Natural killer cell (primary cell): Measurements from ENCODE around the gene JSRP1. TPM values are rescaled to one million over a fixed set of nuclear protein-coding genes. Genes with fewer than 3 reads are reported as not detected.
A peak's percentile ranks its signal among the peaks of the same experiment; 100 is the strongest.

Experiments
- ATAC-seq, 3 donors: fragments of 150-1000 bp in 2 of 3; fragments of 200-7000 bp in 1 of 3; cut with Tn5 transposase; 1 replicate in 1 of 3; 2 replicates in 2 of 3; pipeline ENCODE4 v1.10.0; 2021; ENCODE audit warnings: mild to moderate bottlenecking in 2 of 3, moderate library complexity in 2 of 3
- DNase-seq, 2 donors: peaks; one replicate each; pipeline versions ENCODE4 v3.0.0 to v3.0.0-alpha.2; 2013 to 2021; ENCODE audit warnings: mixed read lengths in 1 of 2
- H3K27ac ChIP-seq: one replicate; pipeline ENCODE4 v1.5.1; 2013; ENCODE audit warnings: mild to moderate bottlenecking, low read length
- H3K27me3 ChIP-seq: one replicate; pipeline ENCODE4 v1.6.1; 2013; ENCODE audit warnings: low read length; ENCODE audit not compliant: control insufficient read depth, insufficient read depth
- H3K36me3 ChIP-seq: one replicate; pipeline ENCODE4 v1.6.1; 2013; ENCODE audit warnings: low read length; ENCODE audit not compliant: control insufficient read depth, insufficient read depth
- H3K4me1 ChIP-seq: one replicate; pipeline ENCODE4 v1.6.1; 2013; ENCODE audit warnings: low read length; ENCODE audit not compliant: control insufficient read depth, insufficient read depth
- H3K4me3 ChIP-seq: one replicate; pipeline ENCODE4 v1.5.1; 2013; ENCODE audit warnings: low read length
- H3K9me3 ChIP-seq: one replicate; pipeline ENCODE4 v1.6.1; 2013; ENCODE audit warnings: low read length; ENCODE audit not compliant: control insufficient read depth, insufficient read depth
- H3K27ac Mint-ChIP-seq, 2 donors: one replicate each; pipeline ENCODE4 v1.8.0; 2022; ENCODE audit warnings: mild to moderate bottlenecking in 2 of 2, mixed read lengths in 2 of 2, moderate library complexity in 1 of 2
- H3K27me3 Mint-ChIP-seq, 2 donors: one replicate each; pipeline ENCODE4 v1.8.0; 2022; ENCODE audit warnings: low read depth in 2 of 2, mixed read lengths in 2 of 2
- H3K36me3 Mint-ChIP-seq: one replicate; pipeline ENCODE4 v1.8.0; 2022; ENCODE audit warnings: mixed read lengths
- H3K4me1 Mint-ChIP-seq, 2 donors: one replicate each; pipeline ENCODE4 v1.8.0; 2022; ENCODE audit warnings: mixed read lengths in 2 of 2
- H3K4me3 Mint-ChIP-seq: one replicate; pipeline ENCODE4 v1.8.0; 2022; ENCODE audit warnings: mild to moderate bottlenecking, moderate library complexity, mixed read lengths
- H3K9me3 Mint-ChIP-seq, 2 donors: one replicate each; pipeline ENCODE4 v1.8.0; 2022; ENCODE audit warnings: mixed read lengths in 2 of 2
- WGBS: methylation state at CpG from one replicate; pipeline ENCODE4 v1.1.7; 2013; ENCODE audit warnings: missing lambda C conversion rate; ENCODE audit not compliant: insufficient coverage; 5-methylcytosine and 5-hydroxymethylcytosine counted together
- intact Hi-C: fragments of 100-400 bp; cut with micrococcal nuclease; formaldehyde crosslinking; loops from one replicate; pipeline ENCODE4 v1.14.2; 2022
- total RNA-seq, 4 donors: library from RNA; stranded (reverse); fragments of 120-200 nt in 1 of 4; gene quantifications; one replicate each; pipeline versions ENCODE4 v1.2.3 to v1.2.4, GENCODE V29; 2013 to 2022
- TF ChIP-seq, protein P1 (sequence below): fragments of 200-600 bp; IDR thresholded peaks from one replicate; pipeline ENCODE4 v1.8.0; 2022; ENCODE audit warnings: antibody characterized with exemption

The JSRP1 gene
- total RNA-seq, 3 donors from 2014 or later (not counting 1 experiment from before 2014, with no cell fraction given): 0.82 to 2.0 TPM; not detected in 1

DNA sequence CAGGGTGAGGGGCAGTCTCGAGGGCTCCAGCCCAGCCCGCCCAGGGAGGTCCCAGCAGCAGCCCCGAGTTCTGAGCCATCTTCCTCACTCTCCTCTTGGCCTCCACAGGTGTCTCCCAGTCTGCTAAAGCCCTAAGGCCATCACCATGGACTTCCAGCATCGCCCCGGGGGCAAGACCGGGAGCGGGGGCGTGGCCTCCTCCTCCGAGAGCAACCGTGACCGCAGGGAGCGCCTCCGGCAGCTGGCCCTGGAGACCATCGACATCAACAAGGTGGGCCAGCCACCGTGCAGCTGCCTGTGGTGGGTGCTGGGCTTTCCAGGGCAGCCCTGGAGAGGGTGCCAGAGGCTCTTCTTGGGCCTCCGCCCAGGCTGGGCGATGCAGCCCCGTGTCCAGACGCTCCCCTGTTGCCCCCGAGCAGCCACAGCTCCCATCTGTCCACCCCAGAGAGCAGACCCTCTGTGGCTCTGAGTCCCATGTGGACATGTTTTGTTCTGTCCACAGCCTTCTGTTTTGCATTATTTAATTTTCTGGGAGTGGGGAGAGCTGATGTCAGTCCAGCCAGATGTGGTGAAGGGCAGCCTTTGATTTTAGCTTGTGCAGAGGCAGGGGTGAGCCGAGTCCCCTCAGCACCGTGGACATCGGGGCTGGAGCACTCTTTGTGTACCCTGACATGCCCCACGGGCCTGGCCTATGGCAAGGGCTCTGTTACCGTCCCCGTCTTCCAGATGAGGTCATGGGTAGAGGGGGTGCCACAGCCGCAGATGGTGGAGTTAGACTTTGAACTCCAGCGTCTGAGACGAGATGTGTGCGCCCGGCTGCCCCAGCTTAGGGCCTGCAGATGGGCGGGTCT is 12.7 kb downstream of the JSRP1 start:
- ATAC-seq: no peak
- Histone ChIP-seq H3K4me3 (no peak overlapping the region), H3K4me1 (peaks cover 46% of the 10 kb centered on the region), H3K27ac (no peak overlapping the region), H3K27me3 (no peaks in the 10 kb centered on the region), H3K36me3 (peaks cover 60% of the 10 kb centered on the region), H3K9me3 (no peaks in the 10 kb centered on the region)
- H3K9me3 Mint-ChIP-seq: peaks cover 0 to 3% of the 10 kb centered on the region in 2 donors
- no peak overlapping the region for H3K27ac Mint-ChIP-seq
- DNase-seq: no peak
- WGBS: 93% methylated on average over 32 of the region's 32 CpGs
- intact Hi-C loops: no loop called here
- no peaks in the 10 kb centered on the region for H3K27me3 Mint-ChIP-seq
- TF ChIP-seq, protein P1, sequence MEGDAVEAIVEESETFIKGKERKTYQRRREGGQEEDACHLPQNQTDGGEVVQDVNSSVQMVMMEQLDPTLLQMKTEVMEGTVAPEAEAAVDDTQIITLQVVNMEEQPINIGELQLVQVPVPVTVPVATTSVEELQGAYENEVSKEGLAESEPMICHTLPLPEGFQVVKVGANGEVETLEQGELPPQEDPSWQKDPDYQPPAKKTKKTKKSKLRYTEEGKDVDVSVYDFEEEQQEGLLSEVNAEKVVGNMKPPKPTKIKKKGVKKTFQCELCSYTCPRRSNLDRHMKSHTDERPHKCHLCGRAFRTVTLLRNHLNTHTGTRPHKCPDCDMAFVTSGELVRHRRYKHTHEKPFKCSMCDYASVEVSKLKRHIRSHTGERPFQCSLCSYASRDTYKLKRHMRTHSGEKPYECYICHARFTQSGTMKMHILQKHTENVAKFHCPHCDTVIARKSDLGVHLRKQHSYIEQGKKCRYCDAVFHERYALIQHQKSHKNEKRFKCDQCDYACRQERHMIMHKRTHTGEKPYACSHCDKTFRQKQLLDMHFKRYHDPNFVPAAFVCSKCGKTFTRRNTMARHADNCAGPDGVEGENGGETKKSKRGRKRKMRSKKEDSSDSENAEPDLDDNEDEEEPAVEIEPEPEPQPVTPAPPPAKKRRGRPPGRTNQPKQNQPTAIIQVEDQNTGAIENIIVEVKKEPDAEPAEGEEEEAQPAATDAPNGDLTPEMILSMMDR: no peak
- peaks cover 38 to 39% of the 10 kb centered on the region in 2 donors for H3K4me1 Mint-ChIP-seq
- H3K4me3 Mint-ChIP-seq: no peak overlapping the region
- no peaks in the 10 kb centered on the region for H3K36me3 Mint-ChIP-seq

DNA sequence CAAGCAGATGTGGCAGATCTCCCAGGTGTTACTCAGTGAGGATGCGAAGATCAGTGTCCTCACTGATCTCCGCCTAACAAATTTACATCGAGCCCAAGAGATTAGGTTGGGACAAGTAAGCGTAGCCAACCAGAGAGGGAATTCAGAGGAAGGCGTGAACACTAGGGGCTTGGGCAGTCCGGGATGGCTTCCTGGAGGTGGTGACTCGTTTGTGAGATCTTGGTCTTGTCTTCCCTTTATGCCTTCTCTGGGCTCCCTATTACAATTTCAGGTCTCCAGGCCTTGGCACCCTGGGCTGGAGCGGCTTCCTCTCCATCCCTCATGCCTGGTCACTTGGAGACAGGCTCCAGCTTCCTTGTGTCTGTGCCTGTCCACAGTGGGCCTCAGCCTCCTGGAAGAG is 13.4 kb downstream of the JSRP1 start:
- H3K4me3 Mint-ChIP-seq: no peak overlapping the region
- no peak overlapping the region for H3K27ac ChIP-seq
- 94% methylated on average over 8 of the region's 8 CpGs for WGBS
- H3K27me3 ChIP-seq: no peaks in the 10 kb centered on the region
- intact Hi-C loops: no loop called here
- no peaks in the 10 kb centered on the region for H3K27me3 Mint-ChIP-seq
- peaks cover 56% of the 10 kb centered on the region for H3K36me3 ChIP-seq
- H3K36me3 Mint-ChIP-seq: no peaks in the 10 kb centered on the region
- DNase-seq (no peak), ATAC-seq (no peak)
- peaks cover 0 to 3% of the 10 kb centered on the region in 2 donors for H3K9me3 Mint-ChIP-seq
- peaks cover 45 to 46% of the 10 kb centered on the region in 2 donors for H3K4me1 Mint-ChIP-seq
- H3K4me1 ChIP-seq: peaks cover 52% of the 10 kb centered on the region
- H3K4me3 ChIP-seq: no peak overlapping the region
- H3K9me3 ChIP-seq: no peaks in the 10 kb centered on the region
- TF ChIP-seq, protein P1: no peak
- peak overlapping the region in 1 of 2 donors; percentile 54 for H3K27ac Mint-ChIP-seq

DNA sequence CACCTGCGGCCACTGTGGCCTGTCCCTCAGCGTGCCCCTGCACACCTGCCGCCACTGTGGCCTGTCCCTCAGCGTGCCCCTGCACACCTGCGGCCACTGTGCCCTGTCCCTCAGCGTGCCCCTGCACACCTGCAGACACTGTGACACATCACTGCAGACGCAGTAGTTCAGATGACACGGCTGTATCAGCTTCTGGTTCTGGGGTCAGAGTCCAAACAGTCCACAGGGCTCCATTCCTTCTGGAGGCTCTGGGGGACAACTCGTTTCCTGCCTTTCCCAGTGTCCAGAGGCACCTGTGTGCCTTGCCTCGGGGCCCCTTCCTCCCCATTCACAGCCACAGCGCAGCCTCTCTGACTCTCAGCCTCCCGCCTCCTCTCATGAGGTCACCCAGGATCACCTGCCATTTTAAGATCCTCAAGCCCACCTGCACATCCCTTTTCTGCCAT is 14.1 kb downstream of the JSRP1 start:
- H3K27ac ChIP-seq: no peak overlapping the region
- DNase-seq: no peak
- intact Hi-C loops: no loop called here
- 85% methylated on average over 12 of the region's 12 CpGs for WGBS
- H3K4me3 ChIP-seq: no peak overlapping the region
- Mint-ChIP-seq H3K4me1 (peaks cover 49 to 50% of the 10 kb centered on the region in 2 donors), H3K36me3 (no peaks in the 10 kb centered on the region), H3K27me3 (no peaks in the 10 kb centered on the region), H3K4me3 (peak overlapping the region; percentile 65), H3K27ac (peak overlapping the region in 1 of 2 donors; percentile 54), H3K9me3 (peaks cover 0 to 3% of the 10 kb centered on the region in 2 donors)
- H3K9me3 ChIP-seq: no peaks in the 10 kb centered on the region
- ATAC-seq: no peak
- peaks cover 53% of the 10 kb centered on the region for H3K36me3 ChIP-seq
- peaks cover 59% of the 10 kb centered on the region for H3K4me1 ChIP-seq
- TF ChIP-seq, protein P1: no peak
- H3K27me3 ChIP-seq: no peaks in the 10 kb centered on the region
